IMR-90 (cell line): ENCODE measurements around the gene HPSE2. TPM values are rescaled to one million over a fixed set of nuclear protein-coding genes. Genes with fewer than 3 reads are reported as not detected.

ENCODE experiments used
- ATAC-seq: fragments of 200-7000 bp; cut with Tn5 transposase; 2 replicates; pipeline ENCODE4 v1.9.1; 2020; ENCODE audit warnings: low read depth, mild to moderate bottlenecking, moderate library complexity
- BruUV-seq: library from RNA; stranded (reverse); fragments of 400-500 nt; replicated peaks from 2 replicates; lab custom pipeline; 2021; lab: Mats Ljungman, UMichigan
- CTCF ChIA-PET: fragments of 300-600 bp; formaldehyde crosslinking; extraction: SDS; loops from one replicate; lab custom pipeline; 2021; ENCODE audit warnings: antibody characterized with exemption; lab: Yijun Ruan, JAX
- POLR2A ChIA-PET: fragments of 300-600 bp; sonication (Branson Sonifier 250); formaldehyde crosslinking; loops from one replicate; lab custom pipeline; 2022; ENCODE audit warnings: antibody characterized with exemption; ENCODE audit not compliant: unreplicated experiment; lab: Charles Lee
- DNase-seq: peaks from one replicate; pipeline ENCODE4 v3.0.0; 2013
- H2AFZ ChIP-seq: replicated peaks from 2 replicates; pipeline ENCODE3; 2013; ENCODE audit warnings: low read length, mild to moderate bottlenecking; ENCODE audit not compliant: poor library complexity
- H2AK5ac ChIP-seq: 2 replicates; pipeline ENCODE4 v1.6.1; 2013; ENCODE audit warnings: low read depth, low read length, inconsistent platforms
- H2AK9ac ChIP-seq: replicated peaks from 2 replicates; pipeline ENCODE3; 2013; ENCODE audit warnings: mild to moderate bottlenecking, low read depth, low read length, moderate library complexity; ENCODE audit not compliant: poor library complexity
- H2BK120ac ChIP-seq: 2 replicates; pipeline ENCODE4 v1.6.1; 2013; ENCODE audit warnings: low read depth, low read length, inconsistent platforms
- H2BK15ac ChIP-seq: 3 replicates; pipeline ENCODE4 v1.6.1; 2013; ENCODE audit warnings: low read depth, low read length, inconsistent platforms
- H2BK20ac ChIP-seq: 2 replicates; pipeline ENCODE4 v1.6.1; 2013; ENCODE audit warnings: low read depth, mild to moderate bottlenecking, inconsistent platforms, low read length, moderate library complexity
- H2BK5ac ChIP-seq: 2 replicates; pipeline ENCODE4 v1.6.1; 2013; ENCODE audit warnings: mild to moderate bottlenecking, low read depth, low read length, inconsistent platforms; ENCODE audit not compliant: poor library complexity, severe bottlenecking
- H3K14ac ChIP-seq: replicated peaks from 2 replicates; pipeline ENCODE4 v1.6.1; 2013; ENCODE audit warnings: low read depth, low read length, inconsistent platforms
- H3K18ac ChIP-seq: 2 replicates; pipeline ENCODE4 v1.6.1; 2013; ENCODE audit warnings: low read depth, low read length, control low read depth
- H3K23ac ChIP-seq: 2 replicates; pipeline ENCODE4 v1.6.1; 2013; ENCODE audit warnings: low read depth, low read length, inconsistent platforms
- H3K27ac ChIP-seq: 2 replicates; pipeline ENCODE4 v1.5.1; 2013; ENCODE audit warnings: mild to moderate bottlenecking, control low read depth, low read length; ENCODE audit not compliant: insufficient read depth
- H3K27me3 ChIP-seq: 2 replicates; pipeline ENCODE4 v1.6.1; 2013; ENCODE audit warnings: low read length; ENCODE audit not compliant: control insufficient read depth, insufficient read depth
- H3K36me3 ChIP-seq: 2 replicates; pipeline ENCODE4 v1.6.1; 2013; ENCODE audit warnings: low read length, mixed read lengths; ENCODE audit not compliant: control insufficient read depth, insufficient read depth
- H3K4ac ChIP-seq: 2 replicates; pipeline ENCODE4 v1.6.1; 2013; ENCODE audit warnings: low read depth, low read length, inconsistent platforms
- H3K4me1 ChIP-seq: 2 replicates; pipeline ENCODE4 v1.6.1; 2013; ENCODE audit warnings: low read length, mixed read lengths; ENCODE audit not compliant: control insufficient read depth, insufficient read depth
- H3K4me2 ChIP-seq: 2 replicates; pipeline ENCODE4 v1.6.1; 2013; ENCODE audit warnings: low read depth, mild to moderate bottlenecking, control low read depth, low read length, moderate library complexity
- H3K4me3 ChIP-seq: 2 replicates; pipeline ENCODE4 v1.5.1; 2013; ENCODE audit warnings: low read depth, mild to moderate bottlenecking, control low read depth, low read length, moderate library complexity; ENCODE audit not compliant: insufficient read depth
- H3K56ac ChIP-seq: 2 replicates; pipeline ENCODE4 v1.6.1; 2013; ENCODE audit warnings: low read length, inconsistent platforms; ENCODE audit not compliant: insufficient read depth; ENCODE audit errors: extremely low read depth
- H3K79me1 ChIP-seq, 2 experiments: 2 replicates each; pipeline ENCODE4 v1.6.1; 2013; ENCODE audit warnings: low read length in 2 of 2, inconsistent platforms in 1 of 2, low read depth in 1 of 2
- H3K9ac ChIP-seq: 2 replicates; pipeline ENCODE4 v1.6.1; 2013; ENCODE audit warnings: low read depth, low read length, control low read depth
- H3K9me1 ChIP-seq: 2 replicates; pipeline ENCODE4 v1.6.1; 2013; ENCODE audit warnings: low read length, inconsistent platforms; ENCODE audit not compliant: insufficient read depth
- H3K9me3 ChIP-seq: 2 replicates; pipeline ENCODE4 v1.6.1; 2013; ENCODE audit warnings: low read length; ENCODE audit not compliant: control insufficient read depth, insufficient read depth
- H4K20me1 ChIP-seq: 2 replicates; pipeline ENCODE4 v1.6.1; 2013; ENCODE audit warnings: low read length, inconsistent platforms; ENCODE audit not compliant: insufficient read depth
- H4K5ac ChIP-seq: 2 replicates; pipeline ENCODE4 v1.6.1; 2013; ENCODE audit warnings: mild to moderate bottlenecking, low read depth, low read length, control low read depth
- H4K8ac ChIP-seq, 2 experiments: 2 replicates each; pipeline ENCODE4 v1.6.1; 2013; ENCODE audit warnings: low read depth in 2 of 2, low read length in 2 of 2, control low read depth in 1 of 2, inconsistent platforms in 1 of 2
- H4K91ac ChIP-seq: 2 replicates; pipeline ENCODE4 v1.6.1; 2013; ENCODE audit warnings: low read depth, low read length, inconsistent platforms; ENCODE audit not compliant: insufficient read depth
- BHLHE40 ChIP-seq: fragments of 150-350 bp; IDR thresholded peaks from 2 replicates; pipeline ENCODE4 v1.6.1; 2016; ENCODE audit warnings: mild to moderate bottlenecking, low read depth, low read length
- CHD1 ChIP-seq: IDR thresholded peaks from 2 replicates; pipeline ENCODE4 v1.6.1; 2012; ENCODE audit warnings: low read depth, low read length, improper control_type of control experiment
- FOS ChIP-seq: fragments of 150-350 bp; IDR thresholded peaks from 2 replicates; pipeline ENCODE4 v1.6.1; 2016; ENCODE audit warnings: low read depth, low read length
- MAZ ChIP-seq: IDR thresholded peaks from 2 replicates; pipeline ENCODE4 v1.6.1; 2012; ENCODE audit warnings: low read depth, mild to moderate bottlenecking, low read length, improper control_type of control experiment, moderate library complexity, borderline replicate concordance
- MXI1 ChIP-seq: IDR thresholded peaks from 2 replicates; pipeline ENCODE4 v1.6.1; 2012; ENCODE audit warnings: low read depth, mild to moderate bottlenecking, low read length, moderate library complexity, borderline replicate concordance
- NFE2L2 ChIP-seq: fragments of 150-350 bp; IDR thresholded peaks from 2 replicates; pipeline ENCODE4 v1.6.1; 2016; ENCODE audit warnings: low read depth, mild to moderate bottlenecking, low read length
- POLR2A ChIP-seq: IDR thresholded peaks from 2 replicates; pipeline ENCODE4 v1.6.1; 2012; ENCODE audit warnings: mild to moderate bottlenecking, low read depth, low read length
- RCOR1 ChIP-seq: IDR thresholded peaks from 2 replicates; pipeline ENCODE4 v1.6.1; 2012; ENCODE audit warnings: mild to moderate bottlenecking, low read length, improper control_type of control experiment; ENCODE audit not compliant: insufficient replicate concordance
- RFX5 ChIP-seq: IDR thresholded peaks from 2 replicates; pipeline ENCODE4 v1.8.0; 2012; ENCODE audit warnings: low read depth, mild to moderate bottlenecking, low read length, moderate library complexity
- WGBS, 2 experiments: methylation state at CpG; one replicate each; pipeline versions ENCODE4 v1.1.5 to v1.1.7; 2013; ENCODE audit warnings: missing lambda C conversion rate in 2 of 2; ENCODE audit not compliant: insufficient read length in 1 of 2; ENCODE audit errors: extremely low coverage in 2 of 2; 5-methylcytosine and 5-hydroxymethylcytosine counted together
- dilution Hi-C: fragments of 300-500 bp; cut with HindIII; formaldehyde crosslinking; loops from one replicate; pipeline ENCODE4 v1.14.3; 2018; ENCODE audit warnings: low sequenced_read_pairs; ENCODE audit not compliant: unreplicated experiment
- in situ Hi-C: fragments of 300-500 bp; cut with MboI; formaldehyde crosslinking; loops from 3 replicates; pipeline ENCODE4 v1.14.3; 2019; ENCODE audit warnings: low sequenced_read_pairs, inconsistent platforms, mixed read lengths
- intact Hi-C: fragments of 100-400 bp; cut with micrococcal nuclease; formaldehyde crosslinking; loops from 2 replicates; pipeline ENCODE4 v1.10.0; 2022
- polyA plus RNA-seq, 3 experiments: library from polyadenylated mRNA; depleted of rRNA; stranded (reverse); fragments of >200 nt; gene quantifications; 2 replicates each; pipeline ENCODE4 v1.2.3, GENCODE V29; 2012; ENCODE audit warnings: low replicate concordance in 1 of 3
- total RNA-seq: library from RNA; depleted of rRNA; stranded (reverse); fragments of >200 nt; gene quantifications from 2 replicates; pipeline ENCODE4 v1.2.3, GENCODE V29; 2012
- TF ChIP-seq, protein P1 (sequence below): conservative IDR thresholded peaks from 2 replicates; pipeline ENCODE4 v1.5.1; 2012; ENCODE audit warnings: mild to moderate bottlenecking, low read depth, low read length, improper control_type of control experiment

Gene HPSE2
- total and polyA plus RNA-seq, 2 of the 4 experiments (the other 2 are of a cell fraction) = not detected

DNA sequence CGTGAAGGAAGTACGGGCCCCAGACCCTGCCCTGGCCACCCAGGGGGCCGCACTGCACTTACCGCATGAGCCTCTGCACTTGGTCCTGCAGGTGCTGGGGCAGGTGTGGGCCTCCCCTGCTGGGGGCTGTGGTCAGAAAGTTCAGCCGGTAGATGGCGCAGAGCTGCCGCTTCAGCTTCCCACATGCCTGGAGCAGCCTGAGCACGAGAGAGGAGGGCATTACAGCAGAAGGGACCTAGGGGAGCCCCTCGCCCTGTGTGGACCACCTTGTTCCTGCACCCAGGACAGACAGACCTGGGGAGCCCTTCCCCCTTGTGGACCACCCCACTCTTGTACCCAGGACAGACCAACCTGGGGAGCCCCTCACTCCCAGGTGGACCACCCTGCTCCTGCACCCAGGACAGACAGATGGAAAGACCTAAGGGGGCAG is 811.9 kb downstream of the HPSE2 start:
- no peak overlapping the region for H2AFZ ChIP-seq
- no peaks in the 10 kb centered on the region for H3K27me3 ChIP-seq
- in situ Hi-C loops (no loop called here), dilution Hi-C loops (no loop called here), intact Hi-C loops (no loop called here)
- BruUV-seq = no TSS peak
- no peaks in the 10 kb centered on the region for H3K79me1 ChIP-seq
- no peak for DNase-seq
- no peak overlapping the region for H2AK9ac ChIP-seq
- H3K23ac ChIP-seq = no peak overlapping the region
- H3K4me1 ChIP-seq = no peaks in the 10 kb centered on the region
- no peak overlapping the region for H2AK5ac ChIP-seq
- H3K4me3 ChIP-seq = no peak overlapping the region
- ChIA-PET POLR2A (no interaction called here), CTCF (no interaction called here)
- H3K36me3 ChIP-seq = peaks cover 37% of the 10 kb centered on the region
- H3K9ac ChIP-seq = no peak overlapping the region
- no peaks in the 10 kb centered on the region for H4K20me1 ChIP-seq
- no peak for TF ChIP-seq CHD1
- TF ChIP-seq POLR2A = no peak
- no peak for TF ChIP-seq RFX5
- no peak for TF ChIP-seq RCOR1
- TF ChIP-seq MXI1 = no peak
- no peak for TF ChIP-seq FOS
- no peak for TF ChIP-seq NFE2L2
- TF ChIP-seq, protein P1, sequence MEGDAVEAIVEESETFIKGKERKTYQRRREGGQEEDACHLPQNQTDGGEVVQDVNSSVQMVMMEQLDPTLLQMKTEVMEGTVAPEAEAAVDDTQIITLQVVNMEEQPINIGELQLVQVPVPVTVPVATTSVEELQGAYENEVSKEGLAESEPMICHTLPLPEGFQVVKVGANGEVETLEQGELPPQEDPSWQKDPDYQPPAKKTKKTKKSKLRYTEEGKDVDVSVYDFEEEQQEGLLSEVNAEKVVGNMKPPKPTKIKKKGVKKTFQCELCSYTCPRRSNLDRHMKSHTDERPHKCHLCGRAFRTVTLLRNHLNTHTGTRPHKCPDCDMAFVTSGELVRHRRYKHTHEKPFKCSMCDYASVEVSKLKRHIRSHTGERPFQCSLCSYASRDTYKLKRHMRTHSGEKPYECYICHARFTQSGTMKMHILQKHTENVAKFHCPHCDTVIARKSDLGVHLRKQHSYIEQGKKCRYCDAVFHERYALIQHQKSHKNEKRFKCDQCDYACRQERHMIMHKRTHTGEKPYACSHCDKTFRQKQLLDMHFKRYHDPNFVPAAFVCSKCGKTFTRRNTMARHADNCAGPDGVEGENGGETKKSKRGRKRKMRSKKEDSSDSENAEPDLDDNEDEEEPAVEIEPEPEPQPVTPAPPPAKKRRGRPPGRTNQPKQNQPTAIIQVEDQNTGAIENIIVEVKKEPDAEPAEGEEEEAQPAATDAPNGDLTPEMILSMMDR = no peak; the same call in 1 of the 2 replicates
- no peak for TF ChIP-seq MAZ
- no peak for TF ChIP-seq BHLHE40
- H3K9me3 ChIP-seq = no peaks in the 10 kb centered on the region
- ATAC-seq = no peak
- H4K91ac ChIP-seq = no peak overlapping the region
- no peak overlapping the region for H3K14ac ChIP-seq
- 87% methylated on average over 7 of the region's 9 CpGs; no CpG with 5 or more reads in 1 of the 2 experiments for WGBS, 2 experiments
- H2BK15ac ChIP-seq = no peak overlapping the region
- H2BK5ac ChIP-seq = no peak overlapping the region
- no peak overlapping the region for H3K4me2 ChIP-seq
- no peak overlapping the region for H3K56ac ChIP-seq
- no peak overlapping the region for H4K8ac ChIP-seq
- no peak overlapping the region for H4K5ac ChIP-seq
- no peak overlapping the region for H3K27ac ChIP-seq
- H3K4ac ChIP-seq = no peak overlapping the region
- H2BK20ac ChIP-seq = no peak overlapping the region
- no peaks in the 10 kb centered on the region for H3K9me1 ChIP-seq
- H2BK120ac ChIP-seq = no peak overlapping the region
- no peak overlapping the region for H3K18ac ChIP-seq
